Activated CD4-positive, alpha-beta T cell treated with anti-CD3 and anti-CD28 coated beads, Interleukin-2, amount 10 ng/mL, durations not matched to agents 24 days and 14 days (primary cell): ENCODE measurements around the gene CTIF. TPM values are rescaled to one million over a fixed set of nuclear protein-coding genes. Genes with fewer than 3 reads are reported as not detected.

Source experiments
- DNase-seq: peaks from one replicate; pipeline ENCODE4 v3.0.0; 2022
- H3K27ac Mint-ChIP-seq: one replicate; pipeline ENCODE4 v1.8.0; 2022; ENCODE audit warnings: mild to moderate bottlenecking, mixed read lengths
- H3K27me3 Mint-ChIP-seq: one replicate; pipeline ENCODE4 v1.8.0; 2022; ENCODE audit warnings: mixed read lengths
- H3K36me3 Mint-ChIP-seq: one replicate; pipeline ENCODE4 v1.8.0; 2022; ENCODE audit warnings: low read depth, mild to moderate bottlenecking, mixed read lengths
- H3K4me1 Mint-ChIP-seq: one replicate; pipeline ENCODE4 v1.8.0; 2021; ENCODE audit warnings: mixed read lengths
- H3K4me3 Mint-ChIP-seq: one replicate; pipeline ENCODE4 v1.8.0; 2022; ENCODE audit warnings: mild to moderate bottlenecking, moderate library complexity, mixed read lengths
- H3K9me3 Mint-ChIP-seq: one replicate; pipeline ENCODE4 v1.8.0; 2021; ENCODE audit warnings: mixed read lengths
- intact Hi-C: fragments of 100-400 bp; cut with micrococcal nuclease; formaldehyde crosslinking; loops from one replicate; pipeline ENCODE4 v1.15.1; 2023
- total RNA-seq: library from RNA; stranded (reverse); gene quantifications from 2 replicates; pipeline ENCODE4 v1.2.3, GENCODE V29; 2022

Gene CTIF
- total RNA-seq, 1 donor from 2014 or later: 9.5 TPM

GRCh38 chr18:48819781-48820482 lies 281.1 kb downstream of the CTIF start:
- intact Hi-C loops: no loop called here
- Mint-ChIP-seq H3K9me3 (no peaks in the 10 kb centered on the region), H3K4me3 (no peak overlapping the region), H3K27me3 (peaks cover 4% of the 10 kb centered on the region), H3K36me3 (peaks cover 12% of the 10 kb centered on the region), H3K4me1 (peaks cover 34% of the 10 kb centered on the region), H3K27ac (peak overlapping the region; percentile 45)
- DNase-seq: no peak

DNA sequence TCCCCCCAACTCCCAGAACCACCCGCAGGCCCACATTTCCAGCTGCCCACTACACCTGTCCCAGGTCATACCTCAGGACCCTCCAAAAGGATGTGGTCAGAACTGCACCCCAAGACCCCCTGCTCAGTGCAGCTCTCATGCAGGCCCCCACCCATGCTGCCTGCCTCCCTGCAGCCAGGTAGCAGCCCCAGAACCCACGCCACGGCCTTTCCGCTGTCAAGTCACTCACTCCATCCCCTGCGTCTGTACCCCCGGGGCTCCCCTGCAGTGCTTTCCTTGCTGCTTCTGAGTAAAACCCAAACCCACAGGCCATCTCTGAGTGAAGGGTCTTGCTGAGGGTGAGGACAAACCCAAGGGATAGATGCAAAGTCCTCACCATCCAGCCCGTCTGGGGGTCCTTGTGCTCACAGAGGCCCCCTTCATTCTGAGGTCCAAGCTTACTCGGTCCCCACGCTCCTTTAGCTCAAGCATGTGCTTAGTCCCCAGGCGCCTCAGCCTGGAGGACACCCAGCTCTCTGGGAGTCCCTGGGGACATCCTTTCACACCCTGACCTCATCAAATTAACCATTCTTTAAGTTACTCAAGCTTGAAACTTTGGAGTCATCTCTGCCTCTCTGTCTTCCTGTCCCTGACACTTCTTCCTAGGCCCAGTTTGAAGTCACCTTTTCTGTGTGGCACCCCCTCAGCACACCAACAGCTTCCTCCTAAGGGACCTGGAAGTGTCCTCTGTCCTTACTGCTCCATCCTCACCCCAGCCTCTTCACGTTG lies 281.8 kb downstream of the CTIF start:
- H3K9me3 Mint-ChIP-seq: no peaks in the 10 kb centered on the region
- peaks cover 29% of the 10 kb centered on the region for H3K4me1 Mint-ChIP-seq
- intact Hi-C loops: loop anchor here (1.0 kb wide), 1 partner anchor 14 kb away; no protein-coding TSS in a partner anchor
- no peak for DNase-seq
- H3K27ac Mint-ChIP-seq: peak overlapping the region; percentile 45
- H3K36me3 Mint-ChIP-seq: peaks cover 13% of the 10 kb centered on the region
- no peak overlapping the region for H3K4me3 Mint-ChIP-seq
- peaks cover 6% of the 10 kb centered on the region for H3K27me3 Mint-ChIP-seq

- Mint-ChIP-seq H3K4me1 (peaks cover 25% of the 10 kb centered on the region), H3K4me3 (no peak overlapping the region), H3K27me3 (peaks cover 6% of the 10 kb centered on the region), H3K27ac (peak overlapping the region; percentile 45), H3K36me3 (peaks cover 13% of the 10 kb centered on the region), H3K9me3 (no peaks in the 10 kb centered on the region)
- DNase-seq: no peak
- intact Hi-C loops: loop anchor here (1.0 kb wide), 1 partner anchor 13 kb away; no protein-coding TSS in a partner anchor
Observed at GRCh38 chr18:48821251-48821590, 282.4 kb downstream of the CTIF start.

- H3K9me3 Mint-ChIP-seq: no peaks in the 10 kb centered on the region
- H3K27ac Mint-ChIP-seq: no peak overlapping the region
- intact Hi-C loops: loop anchor here (1.0 kb wide), 1 partner anchor 12 kb away; no protein-coding TSS in a partner anchor
Observed at GRCh38 chr18:48821845-48822244, 283.0 kb downstream of the CTIF start.

GRCh38 chr18:48824231-48824970 lies 285.6 kb downstream of the CTIF start:
- Mint-ChIP-seq H3K27me3 (peaks cover 6% of the 10 kb centered on the region), H3K4me3 (no peak overlapping the region), H3K9me3 (no peaks in the 10 kb centered on the region), H3K36me3 (peaks cover 8% of the 10 kb centered on the region), H3K4me1 (peaks cover 18% of the 10 kb centered on the region), H3K27ac (no peak overlapping the region)
- DNase-seq: no peak
- intact Hi-C loops: no loop called here

More at GRCh38 chr18:48821845-48822244, 283.0 kb downstream of the CTIF start:
- H3K27me3 Mint-ChIP-seq: peaks cover 6% of the 10 kb centered on the region
- peaks cover 13% of the 10 kb centered on the region for H3K36me3 Mint-ChIP-seq
- no peak overlapping the region for H3K4me3 Mint-ChIP-seq
- H3K4me1 Mint-ChIP-seq: peaks cover 21% of the 10 kb centered on the region
- no peak for DNase-seq

DNA sequence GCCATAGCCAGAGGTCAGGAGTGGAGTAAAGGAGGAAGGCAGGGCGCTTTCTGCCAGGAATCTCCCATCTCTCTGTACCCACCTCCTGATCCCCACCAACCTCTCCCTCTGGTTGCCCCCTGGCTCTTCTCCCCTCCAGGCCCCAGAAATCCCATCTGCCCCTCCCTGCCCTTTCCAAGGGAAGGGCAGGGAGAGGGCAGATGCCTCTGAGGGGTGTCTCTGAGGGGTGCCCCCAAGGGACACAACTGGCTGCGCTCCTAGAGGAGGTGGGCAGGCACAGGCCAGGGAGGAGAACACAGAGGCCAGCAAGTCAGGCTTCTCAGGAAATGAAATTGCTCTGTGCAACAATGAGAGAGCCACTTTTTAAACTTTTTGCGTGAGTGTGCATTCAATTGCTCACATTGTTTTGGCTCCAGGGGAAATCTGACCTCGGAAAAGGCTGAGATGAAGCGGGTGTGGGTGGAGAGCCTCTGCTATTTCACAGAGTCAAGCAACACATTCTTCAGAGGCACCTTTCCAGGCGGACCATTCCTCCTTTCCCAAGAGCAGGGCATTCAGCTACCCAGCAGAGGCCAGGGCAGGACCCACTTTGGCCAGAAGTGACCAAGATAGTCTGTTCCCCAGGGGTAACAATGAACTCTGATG lies 286.4 kb downstream of the CTIF start:
- Mint-ChIP-seq H3K9me3 (no peaks in the 10 kb centered on the region), H3K4me1 (peaks cover 18% of the 10 kb centered on the region), H3K27ac (peak overlapping the region; percentile 14), H3K27me3 (peaks cover 6% of the 10 kb centered on the region), H3K36me3 (peaks cover 8% of the 10 kb centered on the region), H3K4me3 (no peak overlapping the region)
- no peak for DNase-seq
- intact Hi-C loops: no loop called here

GRCh38 chr18:48826271-48826670 lies 287.4 kb downstream of the CTIF start:
- Mint-ChIP-seq H3K27me3 (peaks cover 6% of the 10 kb centered on the region), H3K27ac (no peak overlapping the region), H3K4me1 (peaks cover 18% of the 10 kb centered on the region), H3K36me3 (peaks cover 10% of the 10 kb centered on the region), H3K9me3 (no peaks in the 10 kb centered on the region), H3K4me3 (no peak overlapping the region)
- intact Hi-C loops: no loop called here
- DNase-seq: no peak

GRCh38 chr18:48826806-48827205 lies 288.0 kb downstream of the CTIF start:
- Mint-ChIP-seq H3K36me3 (peaks cover 10% of the 10 kb centered on the region), H3K9me3 (no peaks in the 10 kb centered on the region), H3K27ac (no peak overlapping the region), H3K4me1 (peaks cover 20% of the 10 kb centered on the region), H3K4me3 (no peak overlapping the region), H3K27me3 (peaks cover 6% of the 10 kb centered on the region)
- intact Hi-C loops: no loop called here
- DNase-seq: no peak

GRCh38 chr18:48827291-48828193 lies 288.7 kb downstream of the CTIF start:
- Mint-ChIP-seq H3K27me3 (peaks cover 6% of the 10 kb centered on the region), H3K36me3 (peaks cover 10% of the 10 kb centered on the region), H3K4me3 (no peak overlapping the region), H3K4me1 (peaks cover 23% of the 10 kb centered on the region), H3K9me3 (no peaks in the 10 kb centered on the region), H3K27ac (no peak overlapping the region)
- no peak for DNase-seq
- intact Hi-C loops: no loop called here

GRCh38 chr18:48828194-48828545 lies 289.3 kb downstream of the CTIF start:
- Mint-ChIP-seq H3K27ac (no peak overlapping the region), H3K36me3 (peaks cover 8% of the 10 kb centered on the region), H3K27me3 (peaks cover 6% of the 10 kb centered on the region), H3K4me1 (peaks cover 29% of the 10 kb centered on the region), H3K4me3 (no peak overlapping the region), H3K9me3 (no peaks in the 10 kb centered on the region)
- intact Hi-C loops: no loop called here
- no peak for DNase-seq

DNA sequence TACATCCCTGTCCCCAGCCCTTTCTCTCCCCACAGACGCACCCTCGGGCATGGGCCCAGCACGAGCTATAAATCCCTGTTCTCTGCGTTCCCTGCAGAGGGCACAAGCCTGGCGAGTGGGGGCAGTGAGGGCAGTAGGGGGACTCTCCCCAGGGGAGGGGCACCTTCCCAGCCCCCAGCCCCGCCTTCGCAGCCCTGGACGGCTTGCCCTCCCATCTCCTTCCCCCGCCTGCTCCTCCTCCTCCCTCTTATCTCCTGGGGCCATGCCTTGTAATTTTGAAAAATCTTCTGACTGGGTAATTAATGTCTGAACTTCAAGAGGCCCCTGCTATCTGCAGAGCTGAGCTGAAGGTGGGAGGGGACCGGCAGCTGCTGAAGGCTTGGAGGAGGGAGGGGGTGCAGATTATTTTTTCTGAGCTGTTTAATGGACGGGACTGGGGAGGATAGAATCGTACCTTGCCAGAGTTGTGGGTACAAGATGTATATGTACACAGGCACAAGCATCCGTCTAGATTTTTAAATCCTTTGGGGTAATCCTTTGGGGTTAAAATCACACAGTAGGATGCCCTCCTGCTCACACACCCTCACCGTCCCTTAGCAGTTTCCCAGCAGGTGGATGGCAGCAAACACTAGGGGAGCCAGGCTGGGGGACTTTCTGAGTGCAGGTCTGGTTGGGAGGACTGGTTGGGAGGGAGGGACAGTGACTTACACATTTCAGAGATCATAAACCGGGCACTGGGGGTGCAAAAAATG lies 290.0 kb downstream of the CTIF start:
- H3K9me3 Mint-ChIP-seq: no peaks in the 10 kb centered on the region
- no peak overlapping the region for H3K27ac Mint-ChIP-seq
- H3K4me3 Mint-ChIP-seq: no peak overlapping the region
- H3K4me1 Mint-ChIP-seq: peaks cover 33% of the 10 kb centered on the region
- intact Hi-C loops: no loop called here
- H3K36me3 Mint-ChIP-seq: peaks cover 4% of the 10 kb centered on the region
- peaks cover 5% of the 10 kb centered on the region for H3K27me3 Mint-ChIP-seq
- DNase-seq: no peak

GRCh38 chr18:48829443-48830149 lies 290.8 kb downstream of the CTIF start:
- H3K4me1 Mint-ChIP-seq: peaks cover 40% of the 10 kb centered on the region
- H3K27me3 Mint-ChIP-seq: peaks cover 4% of the 10 kb centered on the region
- H3K4me3 Mint-ChIP-seq: no peak overlapping the region
- intact Hi-C loops: loop anchor here (10.0 kb wide), 1 partner anchor 345 kb away; no protein-coding TSS in a partner anchor
- peaks cover 5% of the 10 kb centered on the region for H3K36me3 Mint-ChIP-seq
- H3K27ac Mint-ChIP-seq: no peak overlapping the region
- no peak for DNase-seq
- no peaks in the 10 kb centered on the region for H3K9me3 Mint-ChIP-seq
